ENCODE results near the gene ADAMTSL1. TPM values are rescaled to one million over a fixed set of nuclear protein-coding genes. Genes with fewer than 3 reads are reported as not detected.

ADAMTSL1 gene
- total RNA-seq, 2 experiments from 2014 or later, result not detected

DNA sequence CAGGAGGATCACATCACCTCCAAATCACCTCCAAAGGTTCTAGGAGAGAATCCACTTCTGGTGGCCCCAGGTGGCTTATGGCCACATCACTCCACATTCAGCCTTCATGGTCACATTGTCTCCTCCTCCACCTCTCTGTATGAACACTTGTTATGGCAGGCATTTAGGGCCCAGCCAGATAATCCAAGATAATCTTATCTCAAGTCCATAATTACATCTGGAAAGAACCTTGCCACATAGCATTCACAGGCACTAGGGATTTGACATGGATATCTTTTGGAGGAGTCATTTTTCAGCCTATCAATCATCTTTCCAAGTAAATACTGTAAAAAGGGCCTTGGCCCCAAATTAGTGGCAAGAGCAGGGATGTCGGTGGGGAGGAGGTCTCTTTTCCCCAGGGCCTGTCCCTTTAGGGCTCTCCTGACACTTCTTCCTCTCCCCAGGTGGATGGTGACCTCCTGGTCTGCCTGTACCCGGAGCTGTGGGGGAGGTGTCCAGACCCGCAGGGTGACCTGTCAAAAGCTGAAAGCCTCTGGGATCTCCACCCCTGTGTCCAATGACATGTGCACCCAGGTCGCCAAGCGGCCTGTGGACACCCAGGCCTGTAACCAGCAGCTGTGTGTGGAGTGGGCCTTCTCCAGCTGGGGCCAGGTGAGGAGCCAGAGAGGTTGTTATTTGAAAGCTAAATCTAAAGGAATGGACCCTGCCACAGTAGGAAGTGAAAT lies 418.2 kb downstream of the ADAMTSL1 start:
- H3K27ac Mint-ChIP-seq, result no peak overlapping the region
- H3K4me3 Mint-ChIP-seq, result no peak overlapping the region

DNA sequence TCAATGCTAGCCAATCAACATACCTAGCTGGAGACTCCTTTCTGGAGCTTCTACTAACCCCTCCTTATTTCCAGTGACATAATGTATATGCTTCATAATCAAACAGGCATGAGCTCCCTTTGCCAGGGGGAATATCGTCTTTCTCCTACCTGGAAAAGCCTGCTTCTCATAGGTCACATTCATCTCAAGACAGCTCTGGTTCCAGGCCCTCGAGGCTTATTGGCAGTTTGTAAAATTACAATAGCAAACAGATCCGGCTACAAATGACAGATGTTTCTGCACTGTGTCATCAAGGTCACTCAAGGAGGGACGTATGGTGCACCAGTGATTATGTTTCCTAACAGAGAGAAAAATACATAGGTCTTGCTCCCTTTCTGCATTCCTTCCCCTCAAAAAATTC lies 419.1 kb downstream of the ADAMTSL1 start:
- H3K27me3 Mint-ChIP-seq, result peaks cover under 1% of the 10 kb centered on the region
- CTCF ChIA-PET, result no interaction called here
- DNase-seq, result no peak
- H3K27ac Mint-ChIP-seq, result no peak overlapping the region
- H3K36me3 Mint-ChIP-seq (ENCODE audit: low read depth), result peaks cover 12% of the 10 kb centered on the region
- POLR2A ChIA-PET, result no interaction called here
- peaks cover 16% of the 10 kb centered on the region for H3K9me3 Mint-ChIP-seq
- peaks cover 30% of the 10 kb centered on the region for H3K4me1 Mint-ChIP-seq
- H3K4me3 Mint-ChIP-seq, result no peak overlapping the region

More for the DNA sequence above, 418.2 kb downstream of the ADAMTSL1 start:
- H3K4me1 Mint-ChIP-seq, result peaks cover 29% of the 10 kb centered on the region
- no peak for DNase-seq
- CTCF ChIA-PET, result no interaction called here
- no peaks in the 10 kb centered on the region for H3K27me3 Mint-ChIP-seq
- H3K9me3 Mint-ChIP-seq, result peaks cover 16% of the 10 kb centered on the region
- POLR2A ChIA-PET, result no interaction called here
- peaks cover 12% of the 10 kb centered on the region for H3K36me3 Mint-ChIP-seq (ENCODE audit: low read depth)

DNA sequence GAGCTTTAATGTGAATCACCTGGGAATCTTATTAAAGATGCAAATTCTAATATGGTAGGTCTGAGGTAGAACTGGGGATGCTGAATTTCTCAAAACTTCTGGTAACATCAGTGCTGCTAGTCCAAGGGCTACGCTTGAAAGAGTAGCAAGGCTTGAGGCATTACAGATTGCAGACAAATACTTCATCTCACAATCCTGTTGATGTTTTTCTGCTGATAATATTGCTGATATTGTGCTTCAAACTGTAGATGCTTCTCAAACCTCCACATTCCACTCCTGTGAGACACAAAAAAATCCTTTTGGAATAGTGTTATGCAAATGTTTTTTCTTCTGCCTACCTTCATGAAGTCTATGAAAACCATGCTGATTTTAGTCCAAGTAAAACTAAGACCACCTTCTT lies 419.5 kb downstream of the ADAMTSL1 start:
- peaks cover 16% of the 10 kb centered on the region for H3K9me3 Mint-ChIP-seq
- H3K27me3 Mint-ChIP-seq, result peaks cover 5% of the 10 kb centered on the region
- POLR2A ChIA-PET, result no interaction called here
- peaks cover 30% of the 10 kb centered on the region for H3K4me1 Mint-ChIP-seq
- DNase-seq, result no peak
- no peak overlapping the region for H3K4me3 Mint-ChIP-seq
- H3K36me3 Mint-ChIP-seq (ENCODE audit: low read depth), result peaks cover 12% of the 10 kb centered on the region
- no peak overlapping the region for H3K27ac Mint-ChIP-seq
- CTCF ChIA-PET, result no interaction called here

DNA sequence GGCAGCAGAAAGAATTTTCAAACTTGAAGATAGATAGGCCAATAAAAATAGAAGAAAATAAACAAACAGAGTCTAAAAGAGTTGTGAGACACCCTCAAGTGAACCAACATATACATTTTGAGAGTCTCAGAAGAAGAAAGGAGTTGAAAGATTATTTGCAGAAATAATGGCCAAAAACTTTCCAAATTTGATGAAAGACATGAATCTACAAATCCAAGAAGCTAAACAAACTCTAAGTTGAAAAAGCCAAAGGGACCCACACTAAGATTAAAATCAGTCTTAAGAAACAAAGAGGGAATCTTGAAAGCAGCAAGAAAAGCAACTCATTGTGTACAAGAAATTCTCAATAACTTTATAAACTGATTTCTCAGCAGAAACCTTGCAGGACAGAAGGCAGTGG lies 422.1 kb downstream of the ADAMTSL1 start:
- H3K9me3 Mint-ChIP-seq, result peaks cover 21% of the 10 kb centered on the region
- H3K36me3 Mint-ChIP-seq (ENCODE audit: low read depth), result peaks cover 12% of the 10 kb centered on the region
- ChIA-PET CTCF (interaction anchor here (0.9 kb wide), 1 partner anchor 133 kb away, joined by 4 read pairs; no protein-coding TSS in a partner anchor), POLR2A (no interaction called here)
- H3K4me3 Mint-ChIP-seq, result no peak overlapping the region
- no peak overlapping the region for H3K27ac Mint-ChIP-seq
- no peak for DNase-seq
- H3K4me1 Mint-ChIP-seq, result peaks cover 21% of the 10 kb centered on the region
- peaks cover 21% of the 10 kb centered on the region for H3K27me3 Mint-ChIP-seq

DNA sequence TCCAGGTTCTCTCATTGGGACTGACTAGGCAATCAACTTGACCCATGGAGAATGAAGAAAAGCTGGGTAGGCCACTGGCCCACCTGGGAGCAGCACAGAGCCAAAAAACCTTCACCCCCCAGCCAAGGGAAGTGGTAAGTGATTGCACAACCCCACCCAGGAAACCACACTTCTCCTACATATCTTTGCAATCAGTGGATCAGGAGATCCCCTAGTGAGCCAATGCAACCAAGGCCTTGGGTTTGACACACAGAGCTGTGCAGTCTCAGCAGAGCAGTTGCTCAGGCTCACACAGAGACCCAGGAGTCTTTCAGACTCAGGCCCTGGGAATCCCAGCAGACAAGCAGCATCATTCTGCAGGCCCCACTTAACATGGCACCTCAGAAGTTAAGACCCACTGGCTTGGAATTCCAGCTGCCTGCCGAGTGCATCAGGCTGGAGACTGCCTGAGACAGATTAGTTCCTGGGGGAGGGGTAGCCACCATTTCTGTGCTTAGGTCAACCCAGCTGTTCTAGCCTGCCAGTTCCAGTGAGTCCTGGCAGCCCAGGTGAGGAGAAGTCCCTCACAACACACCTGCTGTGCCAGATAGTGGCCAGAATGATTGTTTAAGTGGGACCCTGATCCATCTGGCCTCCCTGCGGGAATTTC lies 422.7 kb downstream of the ADAMTSL1 start:
- Mint-ChIP-seq H3K27ac (peak overlapping the region; percentile 13), H3K9me3 (peaks cover 21% of the 10 kb centered on the region), H3K4me1 (peaks cover 21% of the 10 kb centered on the region), H3K4me3 (no peak overlapping the region), H3K36me3 (ENCODE audit: low read depth) (peaks cover 12% of the 10 kb centered on the region), H3K27me3 (peaks cover 21% of the 10 kb centered on the region)
- ChIA-PET POLR2A (no interaction called here), CTCF (interaction anchor here (0.9 kb wide), 1 partner anchor 132 kb away, joined by 4 read pairs; no protein-coding TSS in a partner anchor)
- DNase-seq, result peak; percentile 48

DNA sequence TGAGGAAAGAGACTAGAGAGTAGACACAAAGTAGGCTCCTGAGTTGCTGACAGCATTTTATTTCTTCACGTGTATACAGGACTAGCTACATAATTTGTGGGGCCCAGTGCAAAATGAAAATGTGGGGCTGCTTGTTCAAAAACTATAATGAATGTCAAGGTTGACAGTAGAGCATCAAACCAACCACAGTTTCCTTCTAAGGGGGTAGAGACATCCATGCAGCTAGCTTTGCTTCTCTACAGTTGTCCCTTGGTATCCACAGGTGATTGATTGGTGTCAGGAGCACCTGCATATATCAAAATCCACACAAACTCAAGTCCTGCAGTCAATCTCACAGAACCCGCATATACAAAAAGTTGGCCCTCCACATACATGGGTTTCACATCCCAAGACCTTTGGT lies 429.5 kb downstream of the ADAMTSL1 start:
- no peak for DNase-seq
- Mint-ChIP-seq H3K4me3 (no peak overlapping the region), H3K4me1 (no peaks in the 10 kb centered on the region), H3K27me3 (peaks cover 25% of the 10 kb centered on the region), H3K27ac (no peak overlapping the region), H3K36me3 (ENCODE audit: low read depth) (no peaks in the 10 kb centered on the region), H3K9me3 (peaks cover 14% of the 10 kb centered on the region)
- POLR2A ChIA-PET, result no interaction called here
- CTCF ChIA-PET, result no interaction called here

DNA sequence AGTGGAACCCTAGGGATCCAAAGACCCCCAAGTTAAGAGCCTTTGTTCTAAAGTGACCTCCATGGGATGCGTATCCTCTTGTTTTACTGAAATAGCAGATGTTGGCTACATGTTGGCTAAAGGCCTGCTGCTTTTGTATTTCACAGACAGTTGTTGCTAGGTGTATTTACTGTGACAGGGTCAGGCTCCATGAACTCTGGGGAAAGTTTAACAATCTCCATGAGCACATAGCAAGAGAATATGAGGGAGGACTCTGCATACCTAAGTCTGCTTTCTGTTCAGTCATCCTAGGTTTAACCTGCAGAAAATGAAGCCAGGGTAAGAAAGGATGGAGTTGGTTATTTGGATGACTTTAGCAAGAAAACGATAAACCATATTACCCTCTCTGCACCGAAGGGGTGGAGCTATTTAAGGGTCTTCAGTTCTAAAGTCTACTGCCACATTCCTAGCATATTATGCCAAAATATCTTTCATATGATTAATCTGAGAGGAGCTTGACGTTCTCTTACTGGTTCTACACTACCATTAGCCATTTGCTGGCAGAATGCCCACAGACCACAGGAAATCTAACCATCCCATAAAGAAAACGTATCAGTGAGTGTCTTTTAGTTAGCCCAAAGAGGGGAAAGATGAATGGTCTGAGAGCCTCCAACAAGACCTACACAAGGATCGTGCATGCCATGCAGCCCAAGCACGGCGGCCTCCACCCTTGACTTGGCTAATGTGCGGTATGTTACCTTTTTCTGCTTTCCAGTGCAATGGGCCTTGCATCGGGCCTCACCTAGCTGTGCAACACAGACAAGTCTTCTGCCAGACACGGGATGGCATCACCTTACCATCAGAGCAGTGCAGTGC lies 431.3 kb downstream of the ADAMTSL1 start:
- DNase-seq, result no peak
- CTCF ChIA-PET, result no interaction called here
- Mint-ChIP-seq H3K9me3 (peaks cover 12% of the 10 kb centered on the region), H3K27me3 (peaks cover 12% of the 10 kb centered on the region), H3K27ac (no peak overlapping the region), H3K36me3 (ENCODE audit: low read depth) (no peaks in the 10 kb centered on the region), H3K4me1 (no peaks in the 10 kb centered on the region), H3K4me3 (no peak overlapping the region)
- POLR2A ChIA-PET, result no interaction called here

DNA sequence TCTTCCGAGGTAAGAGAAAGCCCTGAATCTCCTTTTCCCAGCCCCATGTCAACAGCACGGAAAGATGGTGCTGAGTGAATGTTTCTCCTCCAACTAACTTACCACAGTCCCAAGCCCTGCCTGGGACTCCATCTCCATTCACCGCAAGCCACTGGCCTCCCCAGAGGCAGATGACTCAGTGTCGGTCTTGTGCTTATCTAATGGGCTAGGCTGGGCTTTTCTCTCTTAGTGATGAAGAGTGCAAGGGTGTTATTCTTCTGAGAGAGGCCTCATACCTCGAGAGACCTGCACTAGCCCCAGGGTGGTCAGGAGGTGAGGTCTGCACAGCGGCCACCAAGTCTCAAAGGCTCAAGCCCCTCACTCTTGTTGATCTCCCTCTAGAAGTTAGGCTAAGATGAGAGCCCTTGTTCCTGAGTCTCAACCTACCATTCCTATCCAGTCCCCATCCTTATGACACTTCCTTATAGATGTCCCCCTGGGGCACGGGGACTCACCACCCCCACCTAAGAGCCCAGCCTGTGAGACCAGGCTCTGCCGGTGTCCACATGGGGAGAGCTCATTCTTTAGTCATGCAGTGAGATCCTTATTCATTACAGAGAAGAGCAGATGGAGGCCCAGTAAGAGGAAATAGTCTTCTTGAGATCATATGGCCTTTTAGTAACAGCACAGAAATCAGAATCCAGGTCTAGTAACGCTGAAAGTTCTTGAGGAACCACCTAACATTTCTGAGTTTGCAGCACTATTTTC lies 432.1 kb downstream of the ADAMTSL1 start:
- Mint-ChIP-seq H3K4me3 (no peak overlapping the region), H3K9me3 (peaks cover 9% of the 10 kb centered on the region), H3K4me1 (no peaks in the 10 kb centered on the region), H3K27me3 (peaks cover 9% of the 10 kb centered on the region), H3K36me3 (ENCODE audit: low read depth) (no peaks in the 10 kb centered on the region), H3K27ac (no peak overlapping the region)
- ChIA-PET POLR2A (no interaction called here), CTCF (no interaction called here)
- no peak for DNase-seq

DNA sequence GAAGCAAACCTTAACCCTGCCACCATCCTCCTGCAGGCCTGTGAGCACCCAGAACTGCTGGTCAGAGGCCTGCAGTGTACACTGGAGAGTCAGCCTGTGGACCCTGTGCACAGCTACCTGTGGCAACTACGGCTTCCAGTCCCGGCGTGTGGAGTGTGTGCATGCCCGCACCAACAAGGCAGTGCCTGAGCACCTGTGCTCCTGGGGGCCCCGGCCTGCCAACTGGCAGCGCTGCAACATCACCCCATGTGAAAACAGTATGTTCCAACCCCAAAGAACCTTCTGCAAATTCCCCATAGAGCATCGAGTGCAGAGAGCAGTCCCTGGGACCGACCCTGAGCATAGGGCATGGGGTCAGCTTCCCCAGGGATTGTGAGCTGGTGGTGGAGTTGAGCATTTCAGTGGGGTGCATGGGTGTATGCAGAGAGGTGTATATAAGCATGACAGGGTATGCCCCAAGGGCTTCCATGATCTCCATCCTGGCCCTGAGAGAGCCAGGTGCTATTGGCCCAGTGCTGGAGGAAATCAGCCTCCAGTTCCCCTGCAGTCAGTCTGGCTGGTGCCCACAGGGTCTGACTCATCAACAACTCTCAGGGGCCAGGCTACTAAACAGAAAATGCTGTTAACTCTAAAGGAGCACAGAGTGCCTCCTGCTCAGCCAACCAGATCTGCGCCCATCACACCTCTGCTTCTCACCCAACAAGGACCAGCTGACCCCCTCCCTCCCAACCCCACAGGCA lies 432.9 kb downstream of the ADAMTSL1 start:
- peaks cover 8% of the 10 kb centered on the region for H3K9me3 Mint-ChIP-seq
- H3K36me3 Mint-ChIP-seq (ENCODE audit: low read depth), result no peaks in the 10 kb centered on the region
- H3K4me1 Mint-ChIP-seq, result no peaks in the 10 kb centered on the region
- CTCF ChIA-PET, result no interaction called here
- no peak for DNase-seq
- H3K27me3 Mint-ChIP-seq, result peaks cover 8% of the 10 kb centered on the region
- H3K4me3 Mint-ChIP-seq, result no peak overlapping the region
- H3K27ac Mint-ChIP-seq, result no peak overlapping the region
- POLR2A ChIA-PET, result no interaction called here

DNA sequence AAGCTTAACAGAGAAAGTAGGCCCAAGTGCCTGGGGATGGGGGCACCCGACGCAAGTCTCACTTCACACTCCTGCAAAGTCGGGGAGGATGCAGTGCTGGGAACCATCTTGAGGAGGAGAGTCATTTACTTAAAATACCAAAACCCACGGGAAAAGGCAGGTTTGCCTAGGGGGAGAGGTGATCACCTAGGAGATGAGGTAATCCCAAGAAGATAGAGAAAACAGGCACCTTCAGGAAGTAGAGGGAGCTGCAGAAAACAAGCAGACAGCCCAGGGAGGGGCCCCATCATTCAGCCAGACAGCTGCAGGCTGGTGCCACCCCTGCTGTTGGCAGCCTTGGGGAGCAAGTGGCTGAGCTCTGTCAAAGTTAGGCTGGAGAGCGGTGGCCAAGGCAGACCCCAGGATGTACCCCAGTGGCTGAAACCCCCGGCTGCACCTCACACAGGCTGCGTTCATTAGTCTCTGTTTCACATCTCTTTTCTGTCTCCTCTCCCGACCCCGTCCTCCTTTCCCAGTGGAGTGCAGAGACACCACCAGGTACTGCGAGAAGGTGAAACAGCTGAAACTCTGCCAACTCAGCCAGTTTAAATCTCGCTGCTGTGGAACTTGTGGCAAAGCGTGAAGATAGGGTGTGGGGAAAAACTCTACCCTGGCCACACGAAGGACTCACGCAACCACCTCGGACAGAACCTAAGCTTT lies 434.1 kb downstream of the ADAMTSL1 start:
- Mint-ChIP-seq H3K4me3 (no peak overlapping the region), H3K27ac (no peak overlapping the region), H3K27me3 (peaks cover 7% of the 10 kb centered on the region), H3K4me1 (no peaks in the 10 kb centered on the region), H3K36me3 (ENCODE audit: low read depth) (no peaks in the 10 kb centered on the region), H3K9me3 (no peaks in the 10 kb centered on the region)
- ChIA-PET CTCF (no interaction called here), POLR2A (no interaction called here)
- DNase-seq, result no peak

DNA sequence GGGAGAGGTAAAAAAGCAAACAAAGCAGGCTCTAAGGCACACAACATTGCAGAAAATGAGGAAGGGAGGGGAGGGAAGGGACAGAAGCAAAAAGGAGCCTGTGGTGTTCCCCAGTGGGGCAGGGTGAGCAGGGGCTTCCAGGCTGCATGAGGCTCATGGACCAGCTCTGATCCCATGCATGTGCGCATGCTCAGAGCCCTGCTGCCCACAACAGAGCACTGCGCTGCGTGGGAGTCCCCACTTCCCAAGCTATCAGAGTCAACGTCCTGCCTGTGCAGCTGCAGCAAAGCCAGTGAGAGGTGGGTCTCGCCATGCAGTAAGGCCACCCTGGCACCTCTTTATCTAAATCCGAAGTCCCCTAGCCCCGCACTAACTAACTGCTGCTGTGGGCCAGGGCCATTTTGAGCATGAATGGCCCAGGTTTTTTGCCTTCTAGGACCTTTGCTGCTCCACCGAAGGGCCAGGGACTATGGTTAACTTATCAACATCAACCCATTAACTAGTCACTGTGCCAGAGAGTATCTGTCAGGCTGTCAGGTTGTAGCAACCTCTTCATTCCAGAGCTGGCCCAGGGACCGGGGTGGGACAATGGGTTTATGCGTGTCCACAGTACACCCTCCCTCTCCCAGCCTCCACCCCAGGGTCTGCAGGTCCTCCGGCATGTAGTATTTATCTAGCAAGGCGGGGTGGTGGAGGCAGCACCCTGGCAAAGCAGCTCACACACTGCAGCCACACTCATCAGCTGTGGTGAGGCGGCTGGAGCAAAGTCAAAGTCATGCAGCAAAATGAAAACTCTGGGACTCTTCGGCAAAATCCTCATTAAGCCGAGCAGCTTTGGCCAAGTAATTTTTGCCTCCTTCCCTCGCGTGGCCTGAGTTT lies 435.4 kb downstream of the ADAMTSL1 start:
- ChIA-PET CTCF (no interaction called here), POLR2A (no interaction called here)
- DNase-seq, result no peak
- Mint-ChIP-seq H3K4me3 (no peak overlapping the region), H3K27me3 (peaks cover 11% of the 10 kb centered on the region), H3K4me1 (no peaks in the 10 kb centered on the region), H3K27ac (no peak overlapping the region), H3K36me3 (ENCODE audit: low read depth) (no peaks in the 10 kb centered on the region), H3K9me3 (no peaks in the 10 kb centered on the region)

Data from activated CD4-positive, alpha-beta memory T cell treated with anti-CD3 and anti-CD28 coated beads, Interleukin-2, amount 10 ng/mL, durations not matched to agents 7 days and 5 days (primary cell).